Measurements from ENCODE around the gene MARCHF10. TPM values are rescaled to one million over a fixed set of nuclear protein-coding genes. Genes with fewer than 3 reads are reported as not detected.
A peak's percentile ranks its signal among the peaks of the same experiment; 100 is the strongest.

Gene MARCHF10
- polyA plus RNA-seq, 3 donors: 0.63 to 1.7 (median 0.78) TPM

DNA sequence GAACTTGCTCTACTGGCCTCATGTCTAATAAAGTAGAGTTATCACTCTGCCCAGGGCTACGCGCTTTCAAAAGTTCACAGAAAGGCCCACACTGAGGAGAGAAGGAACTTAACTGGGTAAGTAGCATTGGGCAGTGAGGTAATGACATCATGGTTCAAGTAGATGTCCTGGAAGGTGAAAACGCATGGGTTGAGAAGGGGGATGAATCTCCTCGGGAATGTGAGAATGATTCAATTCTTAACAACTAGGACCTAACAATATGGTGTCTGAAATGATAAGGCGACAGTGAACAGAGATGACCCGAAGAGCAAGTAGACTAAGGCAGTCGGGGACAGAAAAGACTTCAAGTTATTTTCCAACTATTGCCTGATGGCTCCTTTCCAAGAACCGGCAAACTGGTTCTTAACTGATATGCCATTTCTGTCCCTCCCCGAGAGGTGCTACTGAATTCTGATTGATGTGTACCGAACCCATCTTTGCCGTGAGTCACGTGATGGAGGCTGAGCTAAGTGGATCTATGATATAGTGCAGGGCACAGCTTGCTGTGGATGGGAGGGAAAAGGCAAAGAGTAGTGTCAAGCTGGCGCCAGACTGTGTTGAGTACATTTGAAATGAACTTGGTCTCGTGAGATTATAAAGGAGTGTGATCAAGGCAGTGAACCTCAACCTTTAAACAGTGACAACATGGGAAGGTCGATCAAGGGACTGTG is 44.1 kb downstream of the MARCHF10 start:
- DNase-seq (ENCODE audit: extremely low read depth in 1 of 11, low read depth in 9 of 11, low spot score in 4 of 11): no peak

DNA sequence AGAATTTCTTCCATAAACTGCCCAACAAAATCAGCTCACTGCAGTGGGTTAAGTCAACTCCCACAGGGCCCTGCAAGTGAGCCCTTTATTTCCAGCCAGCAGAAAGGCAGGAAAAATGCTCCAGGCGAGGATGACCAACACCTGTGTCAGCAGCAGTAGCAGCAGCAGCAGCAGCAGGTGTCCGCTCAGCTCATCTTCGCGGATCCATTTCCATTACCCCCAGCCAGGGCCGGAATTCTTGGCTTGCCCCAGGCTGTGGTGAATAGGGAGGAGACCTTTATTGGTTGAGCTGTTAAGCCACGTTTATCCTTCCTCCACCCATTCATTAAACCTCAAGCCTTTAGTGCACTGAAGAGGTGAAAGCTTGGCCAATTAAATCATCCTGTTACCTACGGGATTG is 46.2 kb downstream of the MARCHF10 start:
- no peak for DNase-seq (ENCODE audit: extremely low read depth in 1 of 11, low read depth in 9 of 11, low spot score in 4 of 11)

DNA sequence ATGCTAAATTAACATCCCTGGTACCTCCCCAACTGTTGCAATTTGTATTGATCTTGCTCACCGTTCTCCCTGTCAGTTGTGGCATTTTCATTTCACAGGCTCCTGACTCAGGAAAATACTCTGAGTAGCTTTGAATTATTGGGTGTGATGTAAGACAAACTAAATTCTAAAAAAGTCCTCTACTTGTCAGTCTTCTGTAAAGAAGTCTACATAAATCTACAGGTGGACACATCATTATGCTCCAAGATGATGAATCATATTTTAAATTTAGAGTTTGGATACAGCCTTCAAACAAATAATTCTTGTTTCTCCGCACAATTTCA is 47.2 kb downstream of the MARCHF10 start:
- no peak for DNase-seq (ENCODE audit: extremely low read depth in 1 of 11, low read depth in 9 of 11, low spot score in 4 of 11)

DNA sequence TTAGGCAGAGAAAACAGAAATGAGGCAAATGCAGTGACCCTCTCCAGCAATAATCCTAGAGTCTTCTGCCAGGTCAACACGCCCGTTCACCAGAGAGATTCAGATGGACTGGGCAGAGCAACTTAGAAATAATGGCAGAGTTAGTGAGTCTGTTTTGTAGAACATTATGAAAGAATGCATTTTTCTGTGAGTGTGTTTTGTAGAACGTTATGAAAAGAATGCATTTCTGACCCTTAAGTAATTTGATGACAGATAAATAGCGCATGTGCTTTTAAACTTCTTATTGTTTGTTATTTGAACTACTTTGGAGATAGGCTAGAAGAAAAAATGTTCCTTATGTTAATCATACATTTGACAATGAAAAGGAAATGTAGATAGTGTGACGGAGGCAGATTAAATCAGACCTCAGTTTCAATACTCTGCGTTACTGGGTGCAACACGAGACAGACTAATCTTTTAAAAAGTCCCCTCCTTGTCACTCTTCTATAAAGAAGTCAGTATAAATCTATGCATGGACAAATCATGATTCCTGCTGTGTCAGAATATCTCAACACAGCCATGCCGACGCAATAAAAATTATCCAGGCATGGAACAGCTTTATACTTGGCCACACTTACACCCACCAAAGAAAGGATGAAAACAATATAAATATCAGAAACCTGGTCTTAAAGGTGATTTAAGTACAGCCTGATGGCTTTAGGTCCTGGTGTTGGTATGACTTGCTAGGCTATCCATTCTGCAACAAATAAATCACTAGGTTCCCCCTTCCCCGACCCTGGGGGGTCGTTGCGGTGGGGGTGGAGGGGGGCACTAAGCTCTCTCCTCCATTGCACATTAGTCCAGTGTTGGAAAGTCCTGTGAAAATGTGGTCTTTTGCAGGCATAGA is 47.8 kb downstream of the MARCHF10 start:
- peak in 1 of 11 donors; percentile 60 for DNase-seq (ENCODE audit: extremely low read depth in 1 of 11, low read depth in 9 of 11, low spot score in 4 of 11)

DNA sequence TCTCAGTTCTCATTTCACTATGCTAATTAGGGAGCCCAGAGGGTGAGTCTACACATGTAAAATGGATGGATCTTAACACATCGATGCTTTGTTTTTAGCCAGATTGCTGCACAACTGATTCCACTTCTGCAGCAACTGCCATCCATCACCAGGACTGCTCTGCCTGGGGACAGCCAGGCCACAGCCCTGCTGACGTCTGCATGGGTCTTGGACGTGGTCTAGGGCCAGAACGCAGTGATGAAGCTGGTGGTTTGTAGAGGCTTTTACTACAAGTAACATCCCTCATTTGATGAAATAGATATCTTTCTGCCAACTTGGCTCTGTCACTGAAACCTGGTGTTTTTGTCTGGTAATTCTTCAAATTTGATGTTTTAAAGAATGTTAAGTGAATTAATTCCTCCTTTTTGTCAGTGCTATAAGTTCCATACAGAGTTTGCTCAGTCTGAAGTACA is 50.6 kb downstream of the MARCHF10 start:
- DNase-seq (ENCODE audit: extremely low read depth in 1 of 11, low read depth in 9 of 11, low spot score in 4 of 11): no peak

DNA sequence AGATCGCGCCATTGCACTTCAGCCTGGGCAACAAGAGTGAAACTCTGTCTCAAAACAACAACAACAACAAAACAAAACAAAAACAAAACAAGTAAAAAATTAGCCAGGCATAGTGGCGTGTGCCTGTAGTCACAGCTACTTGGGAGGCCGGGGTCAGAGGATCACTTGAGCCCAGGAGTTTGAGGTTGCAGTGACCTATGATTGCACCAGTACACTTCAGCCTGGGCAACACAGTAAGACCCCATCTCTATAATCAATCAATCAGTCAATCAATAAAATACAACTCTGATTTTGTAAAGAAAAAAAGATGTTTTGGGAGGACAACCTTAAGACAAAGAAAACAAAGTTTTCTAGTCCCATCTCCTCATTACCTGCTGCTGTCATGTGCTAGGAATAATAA is 51.9 kb downstream of the MARCHF10 start:
- DNase-seq (ENCODE audit: extremely low read depth in 1 of 11, low read depth in 9 of 11, low spot score in 4 of 11): no peak

DNA sequence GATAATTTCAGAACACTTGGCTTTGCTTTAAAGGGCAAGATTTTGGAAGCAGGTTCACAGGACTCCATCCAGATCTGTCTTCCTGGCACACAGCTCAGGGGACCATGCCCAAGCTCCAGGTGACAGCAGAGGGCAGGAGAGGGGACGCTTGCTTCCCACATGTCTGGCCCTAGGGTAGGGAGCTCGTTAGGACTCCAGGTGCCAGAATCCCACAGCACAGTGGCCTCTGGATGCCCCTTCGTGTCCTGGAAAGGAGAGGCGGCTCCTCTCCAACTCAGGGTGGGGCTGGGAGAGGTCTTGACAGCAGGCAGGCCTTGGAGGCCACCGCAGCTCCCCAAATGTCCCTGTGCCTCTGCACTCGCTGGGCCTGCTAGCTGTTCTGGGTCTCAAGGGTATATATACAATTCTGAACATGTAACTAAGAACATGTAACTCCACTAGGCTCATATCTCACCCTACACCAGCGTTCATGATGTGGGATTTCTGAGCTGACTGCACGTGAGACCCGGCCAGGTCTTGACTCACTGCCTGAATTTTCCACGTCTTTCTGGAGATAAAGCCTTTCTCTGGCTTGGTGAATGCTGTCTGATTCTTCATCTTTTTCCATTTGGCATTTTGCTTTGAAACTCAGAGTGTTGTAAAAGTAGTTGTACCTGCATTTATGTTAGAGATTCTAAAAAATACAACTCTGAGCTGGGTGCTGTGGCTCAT is 52.8 kb downstream of the MARCHF10 start:
- DNase-seq (ENCODE audit: extremely low read depth in 1 of 11, low read depth in 9 of 11, low spot score in 4 of 11): no peak

DNA sequence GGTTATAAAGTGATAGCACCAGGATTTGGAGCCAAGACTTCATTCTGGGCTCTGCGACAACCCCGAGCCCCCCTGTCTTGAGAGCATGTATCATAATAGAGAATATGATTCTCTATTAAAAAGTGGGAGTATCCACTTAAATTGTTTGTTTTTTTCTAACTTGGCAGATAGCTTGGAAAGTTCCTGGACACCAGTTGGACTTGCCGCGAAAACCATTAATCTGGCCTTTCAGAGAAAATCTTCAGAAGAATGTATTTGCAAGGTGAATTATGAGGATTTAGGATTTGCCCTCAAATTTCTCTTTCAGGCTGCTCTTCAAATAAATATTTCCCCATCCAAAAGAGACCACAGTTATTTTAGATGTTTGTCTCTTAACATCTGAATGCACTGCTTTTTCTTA is 53.5 kb downstream of the MARCHF10 start:
- DNase-seq (ENCODE audit: extremely low read depth in 1 of 11, low read depth in 9 of 11, low spot score in 4 of 11): no peak

DNA sequence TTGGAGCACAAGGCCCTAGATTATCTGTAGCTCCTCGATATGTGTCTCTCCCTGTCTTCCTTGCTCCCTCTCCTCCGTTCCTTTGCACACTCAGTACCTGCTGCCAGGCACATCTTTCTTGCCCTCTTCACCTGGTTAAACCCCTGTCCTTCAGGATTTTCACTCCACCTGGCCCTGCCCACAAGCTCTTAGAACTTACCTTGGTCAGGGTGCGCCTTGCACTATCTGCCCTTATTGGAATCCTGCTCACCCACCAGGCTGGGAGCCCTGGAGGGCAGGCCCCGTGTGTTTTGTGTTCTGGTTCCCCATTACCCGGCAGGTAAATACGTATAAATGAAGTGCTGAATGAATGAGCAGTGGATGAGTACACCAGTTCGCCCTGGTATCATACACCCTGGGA is 54.6 kb downstream of the MARCHF10 start:
- no peak for DNase-seq (ENCODE audit: extremely low read depth in 1 of 11, low read depth in 9 of 11, low spot score in 4 of 11)

DNA sequence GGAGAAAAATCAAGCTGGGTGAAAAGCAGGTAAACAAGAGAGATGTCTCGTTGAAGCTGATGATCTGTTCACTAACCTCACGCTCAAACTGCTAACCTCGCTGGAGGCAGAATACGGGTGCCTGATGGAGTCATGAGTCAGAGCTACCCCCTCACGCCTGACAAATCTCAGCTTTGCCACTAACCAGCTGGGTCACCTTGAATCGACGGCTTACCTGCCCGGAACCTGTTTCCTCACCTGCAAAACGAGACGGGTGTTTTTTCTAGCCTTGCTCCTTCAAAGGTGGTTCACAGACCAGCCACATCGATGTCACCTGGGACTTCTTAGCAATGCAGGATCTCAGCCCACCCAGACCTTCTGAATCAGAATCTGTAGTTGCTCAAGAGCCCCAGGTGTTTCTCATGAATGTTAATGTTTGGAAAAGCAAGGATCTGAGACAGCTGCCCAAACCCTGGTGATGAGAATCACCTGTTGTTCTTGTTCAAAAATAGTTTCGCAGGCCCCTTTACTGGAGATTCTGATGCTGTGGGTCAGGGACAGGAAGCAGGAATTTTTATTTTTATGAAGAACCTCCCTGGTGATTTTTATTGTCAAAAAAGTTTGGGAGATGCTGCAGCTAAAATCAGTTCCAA is 56.9 kb downstream of the MARCHF10 start:
- no peak for DNase-seq (ENCODE audit: extremely low read depth in 1 of 11, low read depth in 9 of 11, low spot score in 4 of 11)

DNA sequence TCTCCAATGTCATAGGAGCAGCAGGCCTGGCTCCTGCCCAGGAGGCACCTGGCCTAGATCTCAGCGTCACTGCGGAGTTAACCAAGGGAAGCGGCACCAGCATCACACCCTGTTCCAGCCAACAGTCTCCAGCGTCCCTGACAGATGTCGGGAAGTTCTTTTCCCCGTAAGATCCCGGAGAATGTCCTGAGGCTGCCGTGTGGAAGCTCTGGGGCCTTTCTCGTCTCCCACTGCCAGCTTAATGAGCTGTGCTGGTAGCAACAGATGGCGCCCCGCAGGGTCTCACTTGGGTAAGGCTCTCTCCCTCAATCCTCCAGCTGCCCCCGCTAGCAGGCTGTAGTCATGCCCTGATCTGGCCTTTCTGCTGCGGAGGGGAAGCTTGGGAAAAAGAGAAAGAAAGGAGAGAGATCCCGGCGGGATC is 57.5 kb downstream of the MARCHF10 start:
- no peak for DNase-seq (ENCODE audit: extremely low read depth in 1 of 11, low read depth in 9 of 11, low spot score in 4 of 11)

DNA sequence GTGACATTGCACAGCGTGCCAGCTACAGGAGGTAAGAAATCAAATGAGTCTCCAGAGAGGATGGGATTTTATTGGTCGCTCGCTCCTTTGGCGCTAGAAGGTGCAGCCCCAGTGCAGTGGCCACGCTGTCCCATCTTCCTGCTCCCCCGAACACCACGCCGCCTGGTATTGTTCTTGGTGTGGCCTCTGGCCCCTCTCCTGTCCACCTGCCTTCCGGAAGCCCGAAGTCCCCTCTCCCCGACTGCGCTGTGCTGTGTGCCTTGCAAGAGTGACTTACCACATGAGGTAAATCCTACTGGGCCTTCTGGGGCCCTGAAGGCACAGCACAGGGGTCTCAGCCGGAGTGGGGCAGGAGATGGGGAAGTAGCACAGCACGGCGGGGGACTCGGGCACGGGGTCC is 58.2 kb downstream of the MARCHF10 start:
- DNase-seq (ENCODE audit: extremely low read depth in 1 of 11, low read depth in 9 of 11, low spot score in 4 of 11): no peak

DNA sequence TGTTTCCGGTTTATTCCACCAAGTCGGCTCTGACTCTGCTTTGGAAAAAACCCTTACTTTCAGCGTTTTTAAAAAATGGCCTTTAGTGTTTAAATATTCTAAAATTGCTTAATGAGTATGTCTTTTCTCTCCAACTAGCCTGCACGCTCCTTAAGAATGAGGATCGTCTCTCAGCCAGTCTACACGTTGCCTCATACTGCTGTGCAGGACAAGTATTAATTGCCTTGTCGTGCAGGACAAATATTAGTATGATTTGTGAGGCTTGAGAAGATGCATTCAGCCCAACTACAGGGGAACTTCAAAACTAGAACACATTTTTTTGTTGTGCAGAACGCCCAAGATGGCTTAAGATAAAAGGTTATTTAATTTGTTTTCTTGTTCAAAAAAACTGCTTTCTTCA is 61.2 kb downstream of the MARCHF10 start:
- no peak for DNase-seq (ENCODE audit: extremely low read depth in 1 of 11, low read depth in 9 of 11, low spot score in 4 of 11)

DNA sequence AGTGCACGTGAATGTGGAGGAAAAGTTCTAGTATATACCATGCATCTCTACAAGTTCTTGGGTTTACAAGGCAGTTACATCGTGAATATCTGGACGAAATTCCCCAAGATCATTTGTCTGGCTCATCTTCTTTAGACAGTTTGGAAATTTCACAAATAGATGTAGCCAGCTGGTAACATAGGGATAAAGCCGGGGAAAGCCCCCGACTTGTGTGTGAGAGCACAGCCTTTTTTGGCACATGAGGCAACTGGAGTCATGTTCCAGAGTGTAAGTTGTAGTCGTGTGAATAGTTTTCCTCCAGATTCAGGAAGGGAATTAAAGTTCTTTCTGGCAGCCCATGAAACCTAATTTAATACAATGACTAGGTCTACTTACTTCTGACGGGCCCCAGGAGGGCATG is 62.3 kb downstream of the MARCHF10 start:
- DNase-seq (ENCODE audit: extremely low read depth in 1 of 11, low read depth in 9 of 11, low spot score in 4 of 11): no peak

DNA sequence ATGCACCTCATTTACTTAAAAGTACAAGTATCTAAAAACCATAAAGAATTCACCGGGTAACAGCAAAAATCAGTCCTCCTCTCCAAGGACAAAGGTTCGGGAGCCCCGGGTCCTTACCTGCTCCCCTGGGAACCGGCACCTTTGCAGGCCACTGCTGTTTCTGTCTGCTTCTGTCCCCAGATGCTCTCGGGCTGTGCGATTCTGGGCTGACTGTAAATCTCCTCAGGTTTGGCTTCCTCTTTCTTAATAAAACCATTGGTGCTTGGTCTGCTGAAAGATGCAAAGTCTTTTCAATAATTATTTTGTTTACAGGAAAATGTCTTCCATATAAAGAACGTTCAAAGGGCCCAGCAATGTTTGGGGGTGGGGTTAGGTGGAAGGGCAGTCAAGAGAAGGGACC is 63.9 kb downstream of the MARCHF10 start:
- DNase-seq (ENCODE audit: extremely low read depth in 1 of 11, low read depth in 9 of 11, low spot score in 4 of 11): no peak

DNA sequence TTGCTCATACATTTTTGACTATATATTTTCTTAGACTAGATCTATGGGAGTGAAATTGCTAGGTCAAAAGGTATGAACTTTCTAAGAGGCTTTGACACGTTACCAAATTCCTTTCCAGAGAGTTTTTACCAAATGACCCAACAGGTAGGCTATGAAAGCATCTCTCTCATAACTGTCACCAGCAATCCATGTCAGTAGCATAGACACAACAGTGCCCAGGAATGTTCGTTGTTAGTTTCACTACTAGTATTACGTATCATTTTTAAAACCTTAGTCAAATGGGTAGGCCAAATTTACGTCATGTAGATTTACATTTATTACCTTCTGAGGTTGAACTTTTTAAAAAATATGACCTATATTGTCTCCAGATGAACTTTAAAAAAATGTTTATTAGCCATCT is 66.8 kb downstream of the MARCHF10 start:
- no peak for DNase-seq (ENCODE audit: extremely low read depth in 1 of 11, low read depth in 9 of 11, low spot score in 4 of 11)

DNA sequence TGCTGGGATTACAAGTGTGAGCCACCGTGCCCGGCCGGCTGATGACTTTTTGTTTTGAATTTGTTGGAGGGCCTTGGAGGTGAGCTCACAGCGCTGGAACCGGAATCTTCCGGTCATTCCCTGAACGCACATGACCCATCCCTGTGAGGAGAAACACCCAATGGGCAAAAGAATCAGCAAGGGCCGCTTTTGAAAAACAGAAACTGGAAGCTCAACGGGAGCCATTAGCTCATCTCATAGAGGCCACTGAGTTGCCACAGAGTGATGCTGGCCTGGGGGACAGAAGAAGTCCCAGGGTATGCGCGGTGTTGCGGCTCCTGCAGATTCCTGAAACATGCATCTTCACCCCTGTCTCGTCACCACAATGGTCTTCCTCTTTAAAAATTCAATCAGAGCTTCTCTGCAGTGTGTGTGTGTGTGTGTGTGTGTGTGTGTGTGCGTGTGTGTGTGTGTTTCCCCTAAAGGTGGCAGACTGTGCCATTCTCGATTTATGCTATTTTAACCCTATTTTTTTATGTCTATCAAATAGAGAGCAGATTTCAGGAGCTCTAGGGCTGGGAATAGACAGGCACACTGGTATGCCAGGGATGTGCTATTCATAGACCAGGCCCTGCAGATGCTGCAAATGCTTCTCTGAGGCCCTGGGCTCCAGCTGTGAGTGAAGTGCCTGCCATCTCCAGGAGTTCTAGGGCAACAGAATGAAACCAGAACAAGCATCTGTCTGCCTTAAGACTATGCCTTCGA is 68.3 kb downstream of the MARCHF10 start:
- DNase-seq (ENCODE audit: extremely low read depth in 1 of 11, low read depth in 9 of 11, low spot score in 4 of 11): no peak

DNA sequence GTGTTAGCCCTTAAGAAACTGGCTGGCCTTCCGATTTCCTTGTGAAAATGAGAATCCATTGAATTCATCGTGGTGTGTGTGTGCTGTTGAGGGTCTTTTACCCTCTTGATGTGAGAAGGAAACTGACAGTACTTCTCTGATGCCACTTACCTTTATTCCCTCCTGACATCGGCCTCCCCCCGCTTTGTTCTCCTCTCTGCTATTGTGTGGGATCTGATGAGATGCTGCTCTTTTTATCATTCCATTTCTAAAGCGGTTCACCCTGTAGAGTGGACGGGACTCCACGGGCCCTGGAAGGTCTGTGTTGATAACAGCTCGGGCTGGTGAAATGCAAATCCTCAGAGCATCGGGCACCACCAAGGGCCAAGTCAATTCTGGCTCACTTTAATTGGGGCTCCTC is 69.8 kb downstream of the MARCHF10 start:
- no peak for DNase-seq (ENCODE audit: extremely low read depth in 1 of 11, low read depth in 9 of 11, low spot score in 4 of 11)

DNA sequence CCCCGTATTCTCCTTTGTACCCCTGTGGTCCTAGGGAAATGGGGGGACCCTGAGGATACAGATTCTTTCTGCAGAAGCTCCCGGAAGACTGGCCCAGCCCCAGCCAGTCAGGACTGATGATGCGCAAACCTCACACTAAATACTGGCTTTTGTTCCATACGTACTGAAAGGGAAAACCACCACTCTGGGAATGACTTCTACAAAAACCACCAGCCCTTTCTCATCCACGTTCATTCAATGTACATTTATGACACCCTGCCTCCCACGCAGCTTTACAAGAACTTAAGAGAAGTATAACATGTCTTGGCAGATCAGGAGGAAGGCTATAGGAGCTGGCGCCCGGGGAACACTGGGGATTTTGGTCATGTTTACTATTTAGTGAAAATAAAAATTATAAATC is 70.6 kb downstream of the MARCHF10 start:
- DNase-seq (ENCODE audit: extremely low read depth in 1 of 11, low read depth in 9 of 11, low spot score in 4 of 11): peak in 1 of 11 donors; percentile 51
